ENCODE data around the gene PUDP. TPM values are rescaled to one million over a fixed set of nuclear protein-coding genes. Genes with fewer than 3 reads are reported as not detected.
A peak's percentile ranks its signal among the peaks of the same experiment; 100 is the strongest.

The PUDP gene
- total RNA-seq, 4 donors from 2014 or later: 15.9 to 38.0 (median 23.9) TPM

- DNase-seq: no peak
- H3K36me3 ChIP-seq: no peaks in the 10 kb centered on the region
- no peak overlapping the region for H3K4me3 ChIP-seq
- H3K9me3 ChIP-seq: no peaks in the 10 kb centered on the region
- H3K27me3 ChIP-seq: no peaks in the 10 kb centered on the region
- TF ChIP-seq, protein P1, sequence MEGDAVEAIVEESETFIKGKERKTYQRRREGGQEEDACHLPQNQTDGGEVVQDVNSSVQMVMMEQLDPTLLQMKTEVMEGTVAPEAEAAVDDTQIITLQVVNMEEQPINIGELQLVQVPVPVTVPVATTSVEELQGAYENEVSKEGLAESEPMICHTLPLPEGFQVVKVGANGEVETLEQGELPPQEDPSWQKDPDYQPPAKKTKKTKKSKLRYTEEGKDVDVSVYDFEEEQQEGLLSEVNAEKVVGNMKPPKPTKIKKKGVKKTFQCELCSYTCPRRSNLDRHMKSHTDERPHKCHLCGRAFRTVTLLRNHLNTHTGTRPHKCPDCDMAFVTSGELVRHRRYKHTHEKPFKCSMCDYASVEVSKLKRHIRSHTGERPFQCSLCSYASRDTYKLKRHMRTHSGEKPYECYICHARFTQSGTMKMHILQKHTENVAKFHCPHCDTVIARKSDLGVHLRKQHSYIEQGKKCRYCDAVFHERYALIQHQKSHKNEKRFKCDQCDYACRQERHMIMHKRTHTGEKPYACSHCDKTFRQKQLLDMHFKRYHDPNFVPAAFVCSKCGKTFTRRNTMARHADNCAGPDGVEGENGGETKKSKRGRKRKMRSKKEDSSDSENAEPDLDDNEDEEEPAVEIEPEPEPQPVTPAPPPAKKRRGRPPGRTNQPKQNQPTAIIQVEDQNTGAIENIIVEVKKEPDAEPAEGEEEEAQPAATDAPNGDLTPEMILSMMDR (IDR thresholded peaks at IDR 0.05): no peak
- no peak for TF ChIP-seq POLR2A (IDR thresholded peaks at IDR 0.05)
- no peak overlapping the region for H3K27ac ChIP-seq
- H3K4me1 ChIP-seq: no peaks in the 10 kb centered on the region
Measured at GRCh38 chrX:7127056-7127455, 20.9 kb downstream of the PUDP start.

- TF ChIP-seq, protein P1 (IDR thresholded peaks at IDR 0.05): no peak
- TF ChIP-seq POLR2A (IDR thresholded peaks at IDR 0.05): no peak
- H3K36me3 ChIP-seq: no peaks in the 10 kb centered on the region
- H3K9me3 ChIP-seq: no peaks in the 10 kb centered on the region
- H3K27me3 ChIP-seq: no peaks in the 10 kb centered on the region
- H3K4me3 ChIP-seq: no peak overlapping the region
- no peak for DNase-seq
- peaks cover 0 to 11% (median 1%) of the 10 kb centered on the region in 4 donors for H3K4me1 ChIP-seq
- H3K27ac ChIP-seq: peak overlapping the region in 1 of 4 donors; percentile 58
Measured at GRCh38 chrX:7120878-7121219, 27.1 kb downstream of the PUDP start.

DNA sequence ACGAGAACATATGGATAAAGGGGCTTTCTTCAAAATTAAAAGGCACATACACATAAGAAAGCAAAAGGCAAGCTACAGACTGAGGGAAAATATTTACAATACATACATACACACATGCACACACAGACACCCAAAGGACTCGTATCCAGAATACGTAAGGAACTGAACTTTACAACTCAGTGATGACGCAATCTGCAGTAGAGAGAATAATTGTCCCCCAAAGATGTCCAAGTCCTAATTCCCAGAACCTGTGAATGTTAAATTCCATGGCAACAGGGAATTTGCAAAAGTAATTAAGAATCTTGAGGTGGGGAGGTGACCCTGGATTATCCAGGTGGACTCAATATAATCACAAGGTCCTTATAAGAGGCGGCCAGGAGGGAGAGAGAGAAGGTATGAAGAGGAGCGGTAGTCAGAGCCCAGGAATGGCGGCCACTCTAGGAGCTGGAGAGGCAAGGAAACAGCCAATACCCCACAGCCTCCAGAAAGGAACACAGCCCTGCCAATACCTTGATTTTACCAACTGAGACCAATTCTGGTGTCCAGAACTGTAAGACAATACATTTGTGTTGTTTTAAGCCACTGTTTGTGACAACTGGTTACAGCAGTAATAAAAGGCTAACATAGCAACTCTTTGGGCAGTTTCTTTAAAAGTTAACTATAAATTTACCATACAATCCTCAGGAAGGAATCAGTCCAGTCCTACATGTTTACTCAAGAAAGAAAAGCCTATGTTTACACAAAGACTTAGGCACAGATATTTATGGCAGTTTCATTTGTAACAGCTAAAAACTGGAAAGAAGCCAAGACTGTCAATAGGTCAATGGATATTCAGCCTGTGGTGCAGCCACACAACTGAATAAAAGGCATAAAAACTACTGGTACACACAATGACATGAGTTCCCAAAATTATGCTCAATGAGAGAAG lies 27.7 kb downstream of the PUDP start:
- no peaks in the 10 kb centered on the region for H3K36me3 ChIP-seq
- no peak for TF ChIP-seq POLR2A (IDR thresholded peaks at IDR 0.05)
- TF ChIP-seq, protein P1 (IDR thresholded peaks at IDR 0.05): no peak
- H3K27ac ChIP-seq: peak overlapping the region in 2 of 4 donors; percentile 31 to 58
- H3K4me3 ChIP-seq: no peak overlapping the region
- H3K27me3 ChIP-seq: no peaks in the 10 kb centered on the region
- H3K4me1 ChIP-seq: peaks cover 0 to 11% (median 1%) of the 10 kb centered on the region in 4 donors
- H3K9me3 ChIP-seq: no peaks in the 10 kb centered on the region
- DNase-seq: no peak

- Histone ChIP-seq H3K36me3 (no peaks in the 10 kb centered on the region), H3K27me3 (no peaks in the 10 kb centered on the region), H3K4me3 (no peak overlapping the region), H3K4me1 (peaks cover 0 to 11% (median 1%) of the 10 kb centered on the region in 4 donors), H3K9me3 (no peaks in the 10 kb centered on the region), H3K27ac (no peak overlapping the region)
- no peak for DNase-seq
- no peak for TF ChIP-seq POLR2A (IDR thresholded peaks at IDR 0.05)
- TF ChIP-seq, protein P1 (IDR thresholded peaks at IDR 0.05): no peak
Measured at GRCh38 chrX:7117587-7117986, 30.4 kb downstream of the PUDP start.

DNA sequence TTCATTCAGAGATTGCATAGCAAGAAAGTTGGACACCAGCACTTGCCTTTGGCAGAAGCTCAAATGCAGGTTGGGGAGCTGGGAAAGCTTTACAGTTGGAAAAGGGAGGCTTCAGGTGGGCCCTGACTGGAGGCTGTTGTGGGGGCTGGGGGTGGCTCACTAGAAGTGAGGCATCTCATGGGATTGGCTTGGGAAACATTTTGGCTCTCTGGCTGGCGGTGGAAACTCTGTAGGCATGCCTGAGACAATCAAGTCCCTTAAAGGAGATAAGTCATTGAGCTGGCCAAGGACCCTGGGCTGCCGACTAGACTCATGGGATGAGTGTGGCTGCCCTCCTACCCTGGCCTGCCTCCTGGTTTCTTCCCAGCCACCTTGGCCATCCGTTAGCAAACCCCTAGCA lies 31.9 kb downstream of the PUDP start:
- Histone ChIP-seq H3K27me3 (no peaks in the 10 kb centered on the region), H3K27ac (no peak overlapping the region), H3K4me3 (no peak overlapping the region), H3K36me3 (no peaks in the 10 kb centered on the region), H3K9me3 (no peaks in the 10 kb centered on the region), H3K4me1 (peaks cover 0 to 7% (median under 1%) of the 10 kb centered on the region in 4 donors)
- TF ChIP-seq POLR2A (IDR thresholded peaks at IDR 0.05): no peak
- TF ChIP-seq, protein P1 (IDR thresholded peaks at IDR 0.05): no peak
- DNase-seq: no peak

Measured in Peyer's patch (tissue), 4 donors.